GM21619 (cell line): ENCODE data around the gene PHETA1.
"Not testable (repeated sequence)": the region's sequence is repeated elsewhere in the genome, so short reads cannot be mapped to it uniquely, and the experiment has no call there.

ENCODE experiments used
- ATAC-seq: cut with Tn5 transposase; IDR thresholded peaks from one replicate; pipeline ENCODE4 v1.9.1; 2021; ENCODE audit not compliant: unreplicated experiment

Gene PHETA1

DNA sequence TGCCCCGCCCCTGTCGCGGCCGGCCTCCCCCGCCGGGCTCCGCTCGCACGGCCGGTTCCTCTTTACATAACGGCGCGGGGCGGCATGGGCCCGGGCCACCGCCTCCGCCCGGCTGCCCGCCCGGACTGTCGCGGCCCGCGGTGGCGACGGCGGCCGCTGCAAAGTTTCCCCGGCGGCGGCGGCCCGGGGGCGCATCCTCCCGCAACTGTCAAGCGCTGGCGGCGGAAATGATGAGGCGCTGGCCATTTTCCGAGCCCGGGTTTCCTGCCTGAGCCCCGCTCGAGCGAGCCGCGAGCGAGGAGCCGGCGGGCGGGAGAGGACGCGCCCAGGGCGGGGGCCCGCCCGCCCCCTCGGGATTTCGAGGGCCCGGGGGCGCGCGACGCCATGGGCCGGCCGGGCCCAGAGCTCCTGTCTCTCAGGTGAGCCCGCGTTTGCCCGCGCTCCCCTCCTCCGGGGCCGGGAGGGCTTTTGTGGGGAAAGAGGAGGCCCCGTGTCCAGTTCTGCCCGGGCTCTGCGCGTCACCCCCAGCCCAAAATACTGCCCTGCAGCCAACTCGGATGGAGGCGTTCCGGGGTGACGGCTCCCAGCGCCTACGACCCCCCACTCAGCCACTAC is 37.1 kb upstream of the PHETA1 start, which contains the start of gene SH2B3:
SH2B3 (plus strand) TSS at position 65 of the 615 bp plus-strand sequence. CDS start 12,223 bp downstream, outside the sequence.
- peak; percentile 9 for ATAC-seq

DNA sequence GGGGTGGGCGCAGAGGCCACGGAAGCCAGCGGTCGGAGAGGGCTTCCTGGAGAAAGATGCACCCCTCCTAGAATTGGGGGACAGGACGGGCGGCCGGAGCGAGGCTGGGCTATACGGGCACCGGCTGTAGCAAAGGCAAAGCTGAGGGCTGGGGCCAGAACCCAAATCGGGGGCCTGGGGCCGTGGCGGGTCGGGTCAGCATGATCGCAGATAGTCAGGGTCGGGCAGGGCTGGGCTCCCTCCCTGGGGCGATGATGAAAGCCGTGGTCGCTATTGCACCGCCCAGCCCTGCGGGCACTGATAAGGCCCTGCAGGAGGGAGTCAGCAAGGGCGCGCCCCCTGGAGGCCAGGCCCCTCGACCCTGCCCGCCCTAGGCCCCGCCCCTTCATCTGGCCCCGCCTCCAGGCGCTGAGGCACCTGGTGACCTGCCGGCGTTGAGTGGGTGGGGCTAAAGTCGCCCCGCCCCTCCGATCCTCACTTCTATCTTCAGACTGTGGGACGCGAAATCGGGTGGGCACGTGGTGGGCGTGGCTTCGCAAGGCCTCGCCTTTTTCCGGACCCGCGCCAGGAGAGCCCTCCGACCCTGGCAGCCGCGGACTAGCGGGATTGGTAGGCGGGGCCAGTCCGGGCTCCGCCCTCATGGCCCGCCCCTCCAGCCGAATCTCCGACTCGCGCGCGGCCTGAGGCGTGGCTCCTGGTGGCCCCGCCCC is 36.4 kb upstream of the PHETA1 start:
- ATAC-seq = peak; percentile 47

- ATAC-seq = no peak
Measured at GRCh38 chr12:111404362-111405148, 35.7 kb upstream of the PHETA1 start.

DNA sequence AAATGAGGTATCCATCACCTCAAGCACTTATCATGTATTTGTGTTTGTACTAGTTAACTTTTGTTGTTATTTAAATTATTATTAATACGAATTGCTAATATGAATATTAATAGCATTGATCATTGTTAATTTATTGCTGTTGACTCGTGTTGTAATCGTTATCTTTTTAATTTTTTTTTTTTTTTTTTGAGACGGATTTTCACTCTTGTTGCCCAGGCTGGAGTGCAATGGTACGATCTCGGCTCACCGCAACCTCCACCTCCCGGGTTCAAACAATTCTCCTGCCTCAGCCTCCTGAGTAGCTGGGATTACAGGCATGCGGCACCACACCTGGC is 33.6 kb upstream of the PHETA1 start:
- not testable (repeated sequence) for ATAC-seq

DNA sequence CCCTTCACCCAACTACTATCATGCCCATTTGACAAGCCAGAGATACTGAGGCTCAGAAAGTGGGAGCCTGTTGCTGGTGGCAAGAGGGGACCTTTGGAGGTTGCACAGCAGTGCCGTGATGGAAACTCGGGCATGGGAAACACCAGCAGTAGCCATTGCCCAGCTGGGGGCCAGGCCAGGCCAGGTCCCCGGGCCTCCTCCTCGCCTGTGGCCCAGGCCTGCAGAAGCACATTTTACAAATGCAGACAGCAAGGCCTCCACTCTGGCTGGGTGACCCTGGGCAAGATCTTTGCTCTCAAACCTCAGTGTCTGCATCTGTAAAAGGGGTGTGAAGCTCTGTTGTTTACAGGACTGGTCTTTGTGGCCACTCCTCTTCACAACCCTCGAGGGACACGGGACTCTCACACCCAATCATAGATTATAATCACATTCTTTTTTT is 32.3 kb upstream of the PHETA1 start:
- ATAC-seq = no peak

- not testable (repeated sequence) for ATAC-seq
Measured at GRCh38 chr12:111399741-111400404, 31.0 kb upstream of the PHETA1 start.

DNA sequence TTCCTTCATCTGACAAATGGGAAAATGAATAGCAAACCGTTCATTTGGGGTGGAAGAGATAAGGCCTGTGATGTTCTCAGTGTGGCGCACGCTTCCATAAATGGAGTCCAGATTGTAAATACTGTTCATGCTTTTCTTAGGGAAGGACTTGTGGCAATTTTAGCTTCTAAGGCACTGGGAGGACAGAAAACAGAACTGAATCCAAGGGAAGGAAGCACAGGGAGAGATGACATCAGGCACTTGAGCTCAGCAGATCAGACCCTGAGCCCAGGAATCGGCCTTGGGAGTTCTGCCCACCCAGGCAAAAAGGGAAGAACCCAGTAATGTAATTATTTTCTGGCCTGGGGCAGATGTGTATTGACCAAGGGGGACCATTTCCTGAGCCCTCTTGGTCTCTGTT is 29.6 kb upstream of the PHETA1 start:
- ATAC-seq = no peak

- peak; percentile 60 for ATAC-seq
Measured at GRCh38 chr12:111396726-111397445, 28.0 kb upstream of the PHETA1 start.

GRCh38 chr12:111396271-111396670 is 27.4 kb upstream of the PHETA1 start:
- not testable (repeated sequence) for ATAC-seq

- no peak for ATAC-seq
Measured at GRCh38 chr12:111395336-111396187, 26.7 kb upstream of the PHETA1 start.

DNA sequence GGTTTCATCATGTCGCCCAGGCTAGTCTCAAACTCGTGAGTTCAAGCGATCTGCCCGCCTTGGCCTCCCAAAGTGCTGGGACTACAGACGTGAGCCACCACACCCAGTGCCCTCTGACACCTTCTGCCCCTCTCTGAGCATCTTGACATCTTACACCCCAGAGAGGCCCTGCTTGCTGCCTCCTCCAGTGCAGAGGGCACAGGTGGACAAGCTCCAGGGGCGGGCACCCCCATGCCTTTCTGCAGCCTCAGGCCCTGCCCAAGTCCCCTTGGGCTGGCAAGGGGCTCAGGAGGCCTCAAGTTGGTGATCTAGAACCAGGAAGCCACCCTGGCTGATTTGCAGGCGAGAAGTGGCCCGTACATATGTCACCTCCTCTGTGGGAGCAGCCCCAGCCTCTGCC is 25.6 kb upstream of the PHETA1 start:
- ATAC-seq = no peak

- no peak for ATAC-seq
Measured at GRCh38 chr12:111393700-111394300, 24.9 kb upstream of the PHETA1 start.

DNA sequence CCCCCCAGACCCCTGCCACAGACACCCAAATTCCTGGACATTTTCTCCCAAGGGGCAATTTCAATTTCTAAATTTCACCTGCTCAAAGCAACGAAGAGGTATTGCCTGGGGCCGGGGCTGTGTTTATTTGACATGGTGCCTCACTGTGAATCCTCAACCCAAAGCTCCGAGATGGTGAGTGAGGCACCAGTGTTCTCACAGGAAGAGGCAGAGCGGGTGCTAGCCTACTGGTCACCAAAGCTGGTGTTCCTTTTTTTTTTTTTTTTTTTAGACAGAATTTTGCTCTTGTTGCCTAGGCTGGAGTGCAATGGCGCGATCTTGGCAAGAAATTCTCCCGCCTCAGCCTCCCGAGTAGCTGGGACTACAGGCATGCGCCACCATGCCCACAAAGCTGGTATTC is 22.0 kb upstream of the PHETA1 start:
- no peak for ATAC-seq

DNA sequence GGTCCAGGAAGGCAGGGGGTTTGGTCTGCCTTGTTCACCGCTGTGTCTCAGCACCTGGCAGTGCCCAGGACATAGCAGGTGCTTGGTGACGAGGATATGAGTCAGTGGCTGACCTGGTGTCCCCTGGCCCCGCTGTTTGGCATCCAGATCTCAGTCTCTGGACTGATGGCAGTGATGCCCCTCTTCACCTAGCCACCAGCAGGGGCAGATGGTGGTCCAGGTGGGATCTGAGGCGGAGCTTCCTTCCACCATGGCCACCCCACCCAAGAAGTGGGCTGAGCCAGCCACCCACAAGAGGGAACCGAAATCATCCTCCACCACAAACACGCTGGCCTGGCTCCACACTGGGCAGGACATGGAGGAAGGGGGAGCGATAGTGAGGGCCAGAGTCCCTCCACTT is 20.7 kb upstream of the PHETA1 start:
- ATAC-seq = no peak

GRCh38 chr12:111387747-111388323 is 18.9 kb upstream of the PHETA1 start:
- ATAC-seq = no peak

GRCh38 chr12:111386885-111387284 is 18.0 kb upstream of the PHETA1 start:
- ATAC-seq = no peak

DNA sequence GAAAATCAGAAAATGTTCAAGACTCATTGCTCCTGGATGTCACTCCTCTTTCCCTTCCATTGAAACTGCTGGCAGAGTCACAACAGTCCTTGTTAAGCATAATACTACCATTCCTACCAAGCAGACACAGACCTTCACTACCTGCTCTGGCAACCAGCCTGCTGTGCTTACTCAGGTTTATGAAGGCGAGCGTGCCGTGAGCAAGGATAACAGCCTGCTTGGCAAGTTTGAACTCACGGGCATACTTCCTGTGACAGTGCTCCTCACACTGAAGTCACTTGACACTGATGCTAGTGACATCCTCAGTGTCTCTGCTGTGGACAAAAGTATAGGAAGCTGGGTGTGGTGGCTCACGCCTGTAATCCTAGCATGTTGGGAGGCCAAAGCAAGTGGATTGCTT is 15.7 kb upstream of the PHETA1 start:
- no peak for ATAC-seq

DNA sequence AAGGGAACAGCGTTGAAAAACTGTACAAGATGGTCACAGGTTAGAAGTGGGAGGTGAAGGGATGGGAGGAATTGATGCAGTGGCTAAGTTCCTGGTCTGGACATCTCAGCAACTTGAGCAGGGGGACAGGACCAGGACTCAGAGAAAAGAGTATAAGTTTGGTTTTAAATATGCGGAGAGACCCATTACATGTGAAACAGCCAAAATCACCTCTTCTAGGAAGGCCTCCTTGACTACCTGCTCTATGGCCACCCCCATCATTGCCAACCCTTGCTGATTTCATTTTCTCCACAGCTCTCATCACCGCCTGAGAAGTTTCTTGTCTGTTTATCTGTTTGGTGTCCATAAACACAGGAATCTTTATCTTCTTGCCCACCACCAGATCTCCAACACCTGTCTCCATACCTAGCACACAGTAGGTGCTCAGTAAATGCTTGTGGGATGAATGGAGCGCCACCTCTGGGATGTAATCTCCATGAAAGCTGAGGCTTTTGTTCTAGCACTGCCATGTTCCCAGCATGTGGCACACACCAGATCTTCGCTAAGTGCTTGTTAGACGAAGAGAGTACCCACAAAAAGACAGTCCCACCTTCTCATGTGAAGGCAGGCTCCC is 11.2 kb upstream of the PHETA1 start:
- no peak for ATAC-seq

- no peak for ATAC-seq
Measured at GRCh38 chr12:111377440-111377839, 8.5 kb upstream of the PHETA1 start.
